ENCODE measurements around the gene AP3D1. TPM values are rescaled to one million over a fixed set of nuclear protein-coding genes. Genes with fewer than 3 reads are reported as not detected.
"Not testable (repeated sequence)": the region's sequence is repeated elsewhere in the genome, so short reads cannot be mapped to it uniquely, and the experiment has no call there.

AP3D1 gene
- total RNA-seq, 2 experiments from 2014 or later, result 41.8 to 41.9 TPM

DNA sequence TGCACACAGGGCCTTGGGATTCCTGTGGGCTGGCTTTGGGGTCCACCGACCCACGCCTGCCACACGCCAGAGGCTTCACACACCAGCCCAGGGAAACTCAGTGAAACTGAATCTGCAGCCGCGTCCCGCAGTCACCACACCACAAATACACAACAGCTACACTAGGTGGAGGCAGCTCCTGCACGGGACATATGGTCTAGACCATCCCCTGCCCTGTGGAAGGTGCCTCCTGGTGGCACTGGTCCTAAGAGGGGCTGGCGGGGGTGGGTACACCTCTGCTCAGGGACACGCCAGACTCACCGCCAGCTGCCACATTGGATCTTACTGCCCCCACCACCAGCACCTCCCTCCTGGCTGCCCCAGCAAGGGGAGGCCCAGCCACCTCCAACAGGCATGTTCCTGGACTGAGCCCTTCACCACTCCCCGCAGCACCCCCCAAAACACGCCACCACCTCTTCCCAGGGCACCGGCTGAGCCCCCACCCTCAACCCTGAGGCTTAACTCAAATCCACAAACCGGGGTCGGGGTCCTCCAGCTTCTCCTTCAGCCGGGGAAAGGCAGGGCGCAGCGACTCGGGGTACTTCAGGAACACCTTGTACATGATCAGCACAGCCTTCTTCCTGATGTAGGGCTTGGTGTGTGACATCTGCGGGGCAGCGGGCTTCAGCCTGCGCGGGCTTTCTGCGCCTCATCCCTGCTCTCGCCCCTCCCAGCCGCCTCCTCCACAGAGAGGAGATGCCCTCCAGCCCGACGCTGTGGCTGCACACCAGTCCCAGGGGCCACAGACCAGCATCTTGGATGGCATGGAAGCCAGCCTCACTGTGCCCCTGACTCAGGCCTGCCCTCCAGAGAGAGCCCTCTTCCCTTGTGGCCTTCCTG, 21.2 kb downstream of the AP3D1 start:
- peaks cover 38% of the 10 kb centered on the region for H3K36me3 Mint-ChIP-seq (ENCODE audit: low read depth)

GRCh38 chr19:2129486-2129885, 21.9 kb downstream of the AP3D1 start:
- Mint-ChIP-seq H3K36me3 (ENCODE audit: low read depth) (peaks cover 42% of the 10 kb centered on the region), H3K27ac (no peak overlapping the region)
- CTCF ChIA-PET, result no interaction called here

More for the DNA sequence above, 21.2 kb downstream of the AP3D1 start:
- ATAC-seq (ENCODE audit: poor library complexity) (no peak), DNase-seq (no peak)
- POLR2A ChIA-PET, result interaction anchor here (0.5 kb wide), 1 partner anchor 175 kb away, joined by 3 read pairs; no protein-coding TSS in a partner anchor
- Histone ChIP-seq H3K4me3 (ENCODE audit: low read length) (no peak overlapping the region), H3K4me1 (ENCODE audit: insufficient read depth, low read length) (no peaks in the 10 kb centered on the region), H3K27me3 (ENCODE audit: control insufficient read depth in 1 of 2, insufficient read depth in 2 of 2, low read length in 2 of 2) (no peaks in the 10 kb centered on the region), H3K27ac (ENCODE audit: low read depth in 1 of 2, low read length in 2 of 2) (no peak overlapping the region), H3K9me3 (ENCODE audit: control insufficient read depth in 1 of 2, insufficient read depth in 1 of 2, low read length in 2 of 2) (no peaks in the 10 kb centered on the region), H3K36me3 (ENCODE audit: insufficient read depth, low read length) (peaks cover 64% of the 10 kb centered on the region)
- CTCF ChIA-PET, result no interaction called here
- TF ChIP-seq CTCF (IDR thresholded peaks at IDR 0.05), result no peak
- intact Hi-C loops (cut with DNase I, micrococcal nuclease), result no loop called here
- Mint-ChIP-seq H3K27me3 (no peaks in the 10 kb centered on the region), H3K4me3 (no peak overlapping the region), H3K9me3 (no peaks in the 10 kb centered on the region), H3K4me1 (ENCODE audit: low read depth) (no peaks in the 10 kb centered on the region), H3K27ac (no peak overlapping the region)

GRCh38 chr19:2129022-2129421, 22.3 kb downstream of the AP3D1 start:
- Mint-ChIP-seq H3K27ac (no peak overlapping the region), H3K9me3 (no peaks in the 10 kb centered on the region), H3K36me3 (ENCODE audit: low read depth) (peaks cover 47% of the 10 kb centered on the region), H3K4me1 (ENCODE audit: low read depth) (no peaks in the 10 kb centered on the region), H3K4me3 (no peak overlapping the region), H3K27me3 (no peaks in the 10 kb centered on the region)
- no peaks in the 10 kb centered on the region for H3K27me3 ChIP-seq (ENCODE audit: control insufficient read depth in 1 of 2, insufficient read depth in 2 of 2, low read length in 2 of 2)
- no peak overlapping the region for H3K4me3 ChIP-seq (ENCODE audit: low read length)
- no peak for DNase-seq
- ChIA-PET CTCF (no interaction called here), POLR2A (no interaction called here)
- H3K36me3 ChIP-seq (ENCODE audit: insufficient read depth, low read length), result peaks cover 67% of the 10 kb centered on the region
- TF ChIP-seq CTCF (IDR thresholded peaks at IDR 0.05), result no peak
- no peaks in the 10 kb centered on the region for H3K4me1 ChIP-seq (ENCODE audit: insufficient read depth, low read length)
- intact Hi-C loops (cut with DNase I, micrococcal nuclease), result no loop called here
- ATAC-seq (ENCODE audit: poor library complexity), result no peak
- no peak overlapping the region for H3K27ac ChIP-seq (ENCODE audit: low read depth in 1 of 2, low read length in 2 of 2)
- no peaks in the 10 kb centered on the region for H3K9me3 ChIP-seq (ENCODE audit: control insufficient read depth in 1 of 2, insufficient read depth in 1 of 2, low read length in 2 of 2)

More at GRCh38 chr19:2129486-2129885, 21.9 kb downstream of the AP3D1 start:
- intact Hi-C loops (cut with DNase I, micrococcal nuclease), result no loop called here
- H3K27me3 Mint-ChIP-seq, result no peaks in the 10 kb centered on the region
- H3K4me1 Mint-ChIP-seq (ENCODE audit: low read depth), result no peaks in the 10 kb centered on the region
- DNase-seq, result no peak
- no peaks in the 10 kb centered on the region for H3K9me3 Mint-ChIP-seq
- H3K4me3 ChIP-seq (ENCODE audit: low read length), result no peak overlapping the region
- H3K4me3 Mint-ChIP-seq, result no peak overlapping the region
- H3K27ac ChIP-seq (ENCODE audit: low read depth in 1 of 2, low read length in 2 of 2), result no peak overlapping the region
- H3K36me3 ChIP-seq (ENCODE audit: insufficient read depth, low read length), result peaks cover 64% of the 10 kb centered on the region
- H3K4me1 ChIP-seq (ENCODE audit: insufficient read depth, low read length), result no peaks in the 10 kb centered on the region
- ATAC-seq (ENCODE audit: poor library complexity), result no peak
- no peak for TF ChIP-seq CTCF (IDR thresholded peaks at IDR 0.05)
- no peaks in the 10 kb centered on the region for H3K9me3 ChIP-seq (ENCODE audit: control insufficient read depth in 1 of 2, insufficient read depth in 1 of 2, low read length in 2 of 2)
- no peaks in the 10 kb centered on the region for H3K27me3 ChIP-seq (ENCODE audit: control insufficient read depth in 1 of 2, insufficient read depth in 2 of 2, low read length in 2 of 2)
- POLR2A ChIA-PET, result interaction anchor here (0.5 kb wide), 1 partner anchor 175 kb away, joined by 3 read pairs; no protein-coding TSS in a partner anchor

DNA sequence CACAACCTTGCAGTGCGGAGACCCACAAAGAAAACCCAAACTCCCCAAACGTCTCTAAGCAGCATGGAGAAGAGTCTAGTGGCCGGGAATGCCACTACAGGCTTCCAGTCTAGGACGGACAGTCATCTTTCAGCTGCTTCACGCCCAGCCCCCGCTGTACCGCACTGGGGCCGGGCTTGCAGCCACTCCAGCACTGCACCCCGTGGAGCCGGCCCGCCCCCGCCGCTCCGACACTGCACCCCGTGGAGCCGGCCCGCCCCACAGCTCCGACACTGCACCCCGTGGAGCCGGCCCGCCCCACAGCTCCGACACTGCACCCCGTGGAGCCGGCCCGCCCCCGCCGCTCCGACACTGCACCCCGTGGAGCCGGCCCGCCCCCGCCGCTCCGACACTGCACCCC, 23.1 kb downstream of the AP3D1 start:
- H3K9me3 Mint-ChIP-seq; ATAC-seq (ENCODE audit: poor library complexity); H3K4me1 ChIP-seq (ENCODE audit: insufficient read depth, low read length); H3K4me3 ChIP-seq (ENCODE audit: low read length); CTCF ChIA-PET; DNase-seq; H3K27ac ChIP-seq (ENCODE audit: low read depth in 1 of 2, low read length in 2 of 2); POLR2A ChIA-PET; H3K4me1 Mint-ChIP-seq (ENCODE audit: low read depth); H3K27me3 ChIP-seq (ENCODE audit: control insufficient read depth in 1 of 2, insufficient read depth in 2 of 2, low read length in 2 of 2); H3K4me3 Mint-ChIP-seq; H3K27me3 Mint-ChIP-seq; H3K27ac Mint-ChIP-seq; H3K9me3 ChIP-seq (ENCODE audit: control insufficient read depth in 1 of 2, insufficient read depth in 1 of 2, low read length in 2 of 2); intact Hi-C loops (cut with DNase I, micrococcal nuclease): not testable (repeated sequence)
- peaks cover 71% of the 10 kb centered on the region for H3K36me3 ChIP-seq (ENCODE audit: insufficient read depth, low read length)
- peaks cover 45% of the 10 kb centered on the region for H3K36me3 Mint-ChIP-seq (ENCODE audit: low read depth)
